HG02943 (cell line): ENCODE measurements around the gene ING1.

Experiments
- ATAC-seq: cut with Tn5 transposase; IDR thresholded peaks from one replicate; pipeline ENCODE4 v1.9.1; 2021; ENCODE audit warnings: mild to moderate bottlenecking, low read depth, moderate library complexity; ENCODE audit not compliant: unreplicated experiment

The ING1 gene

GRCh38 chr13:110766671-110767430 lies 53.4 kb downstream of the ING1 start:
- no peak for ATAC-seq

GRCh38 chr13:110767476-110767875 lies 54.0 kb downstream of the ING1 start:
- ATAC-seq: no peak

- ATAC-seq: no peak
Observed at GRCh38 chr13:110769097-110769496, 55.6 kb downstream of the ING1 start.

DNA sequence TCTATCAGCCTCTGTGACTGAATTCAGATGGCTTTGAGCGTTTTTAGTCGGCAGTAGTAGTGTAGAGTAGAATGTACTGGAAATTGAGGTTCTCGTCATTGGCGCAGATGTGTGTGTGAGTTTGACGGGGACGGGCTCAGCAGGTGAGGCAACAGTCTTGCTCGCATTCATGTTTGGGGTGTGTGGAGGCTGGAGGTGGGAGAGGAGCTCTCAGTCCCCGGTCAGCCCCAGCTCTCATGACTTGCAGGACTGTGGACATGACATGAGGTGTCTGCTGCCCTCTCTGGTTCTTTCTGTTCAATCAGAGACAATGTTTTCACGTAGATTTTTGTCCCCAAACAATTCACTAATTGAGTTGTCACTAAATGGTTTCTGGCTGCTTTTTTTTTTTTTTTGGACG lies 57.2 kb downstream of the ING1 start:
- ATAC-seq: no peak

- ATAC-seq: no peak
Observed at GRCh38 chr13:110771194-110771593, 57.7 kb downstream of the ING1 start.

DNA sequence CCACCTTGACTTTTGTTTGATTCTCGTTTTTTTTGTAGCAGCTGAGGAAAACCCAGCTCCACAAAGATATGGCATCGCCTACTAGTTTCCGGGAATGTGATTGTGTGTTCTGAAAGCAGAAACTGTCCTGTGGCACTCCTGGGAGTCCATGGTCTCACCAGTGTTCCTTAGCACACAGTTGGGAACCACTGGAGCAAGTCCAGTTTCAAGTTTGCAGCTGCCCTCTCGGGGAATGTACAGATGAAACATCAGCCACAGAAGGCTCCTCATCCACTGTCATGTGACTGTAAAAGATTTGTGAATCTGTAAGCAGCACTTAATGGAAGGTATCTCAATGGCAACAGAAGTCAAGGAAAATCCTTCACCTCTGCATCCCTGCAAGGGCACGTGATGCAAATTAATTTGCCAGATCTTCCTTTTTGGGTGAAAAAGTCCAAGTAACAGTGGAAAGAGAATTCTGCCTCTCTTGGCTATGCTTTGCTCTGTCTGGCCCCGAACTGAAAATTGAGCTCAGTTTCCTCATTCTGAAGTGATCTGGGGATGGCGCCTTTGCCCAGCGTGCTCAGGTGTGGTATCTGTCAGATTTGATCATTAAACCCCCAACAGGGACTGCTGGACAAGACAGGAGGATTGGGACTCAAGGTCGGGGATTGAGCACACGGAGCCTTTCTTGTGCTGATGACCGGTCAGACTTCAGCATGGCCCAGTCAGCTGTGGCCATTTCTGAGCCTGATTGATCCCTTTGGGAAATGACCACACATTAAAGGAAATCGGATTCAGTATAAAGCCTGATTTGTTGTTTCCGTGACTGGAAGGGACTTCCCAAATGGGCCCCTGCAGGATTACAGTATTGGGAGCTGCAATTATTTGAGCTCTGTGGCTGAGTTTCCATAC lies 58.8 kb downstream of the ING1 start:
- ATAC-seq: no peak
